K562 (cell line): Measurements from ENCODE around the gene TRAF5. TPM values are rescaled to one million over a fixed set of nuclear protein-coding genes. Genes with fewer than 3 reads are reported as not detected.

Experiments used
- ATAC-seq: fragments of 200-7000 bp; cut with Tn5 transposase; 3 replicates; pipeline ENCODE4 v1.9.1; 2020; ENCODE audit warnings: moderate library complexity
- BruUV-seq: library from RNA; stranded (reverse); fragments of 400-500 nt; replicated peaks from 2 replicates; lab custom pipeline; 2021; lab: Mats Ljungman, UMichigan
- CTCF ChIA-PET: fragments of 300-600 bp; formaldehyde crosslinking; extraction: SDS; loops from one replicate; lab custom pipeline; 2021; ENCODE audit warnings: low intra/inter-chr PET ratio; lab: Yijun Ruan, JAX
- POLR2A ChIA-PET: fragments of 300-600, 350-650 bp; sonication (Branson Sonifier 250); formaldehyde crosslinking; extraction: SDS; loops from one replicate; lab custom pipeline; 2021; ENCODE audit warnings: antibody characterized with exemption, inconsistent platforms; lab: Yijun Ruan, JAX
- DNase-seq, 4 experiments: peaks; one replicate each; pipeline versions ENCODE4 v3.0.0 to v3.0.0-alpha.2; 2011 to 2018; ENCODE audit warnings: low spot score in 3 of 4, mixed read lengths in 3 of 4; ENCODE audit errors: extremely low read depth in 1 of 4
- FAIRE-seq: peaks from 2 replicates; lab custom pipeline; 2011; peaks lifted over from hg19 to GRCh38; lab: Jason Lieb, UNC
- H2AFZ ChIP-seq: 2 replicates; pipeline ENCODE4 v1.6.0; 2011; ENCODE audit warnings: low read depth, low read length, control low read depth, inconsistent platforms
- H3K27ac ChIP-seq: fragments of 200-600 bp; 3 replicates; pipeline ENCODE4 v1.8.0; 2011; ENCODE audit warnings: low read depth, mild to moderate bottlenecking, control low read depth, inconsistent platforms, low read length, moderate library complexity, mixed read lengths; ENCODE audit errors: extremely low read depth
- H3K27me3 ChIP-seq, 2 experiments: fragments of 300-600 bp in 1 of 2; 2 replicates in 1 of 2; 3 replicates in 1 of 2; pipeline versions ENCODE4 v1.6.0 to v1.8.0; 2011; ENCODE audit warnings: inconsistent platforms in 2 of 2, low read length in 2 of 2, mild to moderate bottlenecking in 1 of 2, mixed read lengths in 1 of 2, moderate library complexity in 1 of 2; ENCODE audit not compliant: control insufficient read depth in 2 of 2, insufficient read depth in 2 of 2
- H3K36me3 ChIP-seq: fragments of 300-600 bp; 3 replicates; pipeline ENCODE4 v1.8.0; 2011; ENCODE audit warnings: mild to moderate bottlenecking, low read length, inconsistent platforms; ENCODE audit not compliant: control insufficient read depth, insufficient read depth
- H3K4me1 ChIP-seq, 2 experiments: fragments of 200-600 bp in 1 of 2; replicated peaks in 1 of 2; 2 replicates in 1 of 2; 3 replicates in 1 of 2; pipeline versions ENCODE4 v1.5.1 to v1.8.0; 2011; ENCODE audit warnings: inconsistent platforms in 2 of 2, low read length in 2 of 2, mild to moderate bottlenecking in 1 of 2, mixed read lengths in 1 of 2, moderate library complexity in 1 of 2; ENCODE audit not compliant: control insufficient read depth in 2 of 2, insufficient read depth in 2 of 2
- H3K4me2 ChIP-seq: 2 replicates; pipeline ENCODE4 v1.6.1; 2011; ENCODE audit warnings: low read length, control low read depth, inconsistent platforms, mixed read lengths; ENCODE audit not compliant: insufficient read depth
- H3K4me3 ChIP-seq: fragments of 200-600 bp; sonication (generic), shearing (Covaris generic); 2 replicates; pipeline ENCODE4 v1.5.1; 2016; ENCODE audit warnings: control low read depth, inconsistent platforms
- H3K79me2 ChIP-seq: fragments of 200-600 bp; 3 replicates; pipeline ENCODE4 v1.8.0; 2011; ENCODE audit warnings: low read length, inconsistent platforms; ENCODE audit not compliant: control insufficient read depth, insufficient read depth
- H3K9ac ChIP-seq, 2 experiments: 2 replicates each; pipeline versions ENCODE4 v1.6.0 to v1.6.1; 2011; ENCODE audit warnings: low read depth in 2 of 2, low read length in 2 of 2, control low read depth in 1 of 2, inconsistent platforms in 1 of 2, mild to moderate bottlenecking in 1 of 2, mixed read lengths in 1 of 2; ENCODE audit not compliant: insufficient read depth in 1 of 2
- H3K9me1 ChIP-seq: one replicate; pipeline ENCODE4 v1.6.0; 2011; ENCODE audit warnings: inconsistent platforms, mild to moderate bottlenecking, low read length, moderate library complexity; ENCODE audit not compliant: control insufficient read depth, insufficient read depth
- H3K9me3 ChIP-seq: replicated peaks from 2 replicates; pipeline ENCODE4 v1.5.1; 2011; ENCODE audit warnings: low read depth, low read length, inconsistent platforms; ENCODE audit not compliant: control insufficient read depth, insufficient read depth
- H4K20me1 ChIP-seq: replicated peaks from 2 replicates; pipeline ENCODE4 v1.6.1; 2011; ENCODE audit warnings: low read length, inconsistent platforms, mixed read lengths; ENCODE audit not compliant: control insufficient read depth, insufficient read depth
- CREM ChIP-seq: IDR thresholded peaks from 2 replicates; pipeline ENCODE4 v1.6.1; 2014; ENCODE audit warnings: antibody characterized with exemption, low read depth
- DIDO1 ChIP-seq: fragments of 450-650 bp; IDR thresholded peaks from 2 replicates; pipeline ENCODE4 v1.6.1; 2016; ENCODE audit warnings: low read depth, missing biosample characterization, missing genetic modification characterization
- ERF ChIP-seq: fragments of 450-650 bp; formaldehyde crosslinking; IDR thresholded peaks from 2 replicates; pipeline ENCODE4 v1.4.0; 2020; ENCODE audit warnings: mild to moderate bottlenecking, mixed read lengths
- FOSL1 ChIP-seq: fragments of 200-800 bp; sonication (Bioruptor generic); conservative IDR thresholded peaks from 2 replicates; pipeline ENCODE4 v1.6.1; 2016; ENCODE audit warnings: missing genetic modification characterization, missing compliant biosample characterization
- FOXK1 ChIP-seq: sonication (generic); formaldehyde crosslinking; IDR thresholded peaks from 2 replicates; pipeline ENCODE4 v1.8.0; 2022; ENCODE audit warnings: missing genetic modification reagents, mild to moderate bottlenecking, borderline replicate concordance
- JUND ChIP-seq, 2 experiments: IDR thresholded peaks; 2 replicates in 1 of 2; 3 replicates in 1 of 2; pipeline ENCODE4 v1.6.1; 2011; ENCODE audit warnings: borderline replicate concordance in 2 of 2, low read depth in 2 of 2, low read length in 2 of 2, improper control_type of control experiment in 1 of 2, missing biosample characterization in 1 of 2, missing genetic modification characterization in 1 of 2, missing genetic modification reagents in 1 of 2
- KLF10 ChIP-seq: fragments of 250-450 bp; sonication (Bioruptor Pico); IDR thresholded peaks from 2 replicates; pipeline ENCODE4 v1.6.1; 2021; ENCODE audit warnings: matching md5 sums
- LARP7 ChIP-seq: fragments of 450-650 bp; IDR thresholded peaks from 2 replicates; pipeline ENCODE4 v1.6.1; 2016
- MCM5 ChIP-seq: fragments of 450-650 bp; IDR thresholded peaks from 2 replicates; pipeline ENCODE4 v1.6.1; 2016; ENCODE audit warnings: low read depth
- MEIS2 ChIP-seq: fragments of 450-650 bp; IDR thresholded peaks from 2 replicates; pipeline ENCODE4 v1.6.1; 2014; ENCODE audit warnings: mild to moderate bottlenecking; ENCODE audit not compliant: partially characterized antibody
- MXI1 ChIP-seq: IDR thresholded peaks from 2 replicates; pipeline ENCODE4 v1.6.1; 2011; ENCODE audit warnings: low read depth, mild to moderate bottlenecking, improper control_type of control experiment, low read length
- RBFOX2 ChIP-seq: fragments of 200-400 bp; formaldehyde crosslinking; IDR thresholded peaks from 2 replicates; pipeline ENCODE4 v1.6.1; 2017; ENCODE audit warnings: low read depth, mild to moderate bottlenecking, low read length, moderate library complexity
- SMARCE1 ChIP-seq: fragments of 450-650 bp; IDR thresholded peaks from 2 replicates; pipeline ENCODE4 v1.7.1; 2016; ENCODE audit warnings: mild to moderate bottlenecking
- SPI1 ChIP-seq: IDR thresholded peaks from 2 replicates; pipeline ENCODE4 v1.6.1; 2011; ENCODE audit warnings: low read depth, low read length, control low read depth, borderline replicate concordance
- TAF7 ChIP-seq: fragments of 450-650 bp; IDR thresholded peaks from 2 replicates; pipeline ENCODE4 v1.6.1; 2016; ENCODE audit warnings: missing genetic modification characterization, missing compliant biosample characterization
- TCFL5 ChIP-seq: fragments of 250-450 bp; sonication (Bioruptor Pico); conservative IDR thresholded peaks from 2 replicates; pipeline ENCODE4 v1.6.1; 2021; ENCODE audit warnings: mild to moderate bottlenecking, moderate library complexity, matching md5 sums
- ZNF224 ChIP-seq: sonication (generic); formaldehyde crosslinking; IDR thresholded peaks from 2 replicates; pipeline ENCODE4 v1.8.0; 2022; ENCODE audit warnings: mild to moderate bottlenecking, missing genetic modification reagents
- ZNF696 ChIP-seq: fragments of 250-450 bp; sonication (Bioruptor Pico); conservative IDR thresholded peaks from 2 replicates; pipeline ENCODE4 v1.4.0; 2020; ENCODE audit warnings: mild to moderate bottlenecking, moderate library complexity
- WGBS: fragments of 100-300 bp; shearing (Covaris generic); methylation state at CpG from one replicate; pipeline ENCODE4 v1.1.6; 2016; ENCODE audit warnings: low coverage, mixed read lengths; ENCODE audit not compliant: insufficient coverage; ENCODE audit errors: missing lambda C conversion rate; 5-methylcytosine and 5-hydroxymethylcytosine counted together
- in situ Hi-C: fragments of 300-500 bp; cut with MboI; formaldehyde crosslinking; loops from 4 replicates; pipeline ENCODE4 v1.15.0; 2018; ENCODE audit warnings: inconsistent platforms, mixed read lengths
- intact Hi-C: fragments of 100-400 bp; cut with micrococcal nuclease; formaldehyde crosslinking; loops from 2 replicates; pipeline ENCODE4 v1.14.2; 2022
- polyA plus RNA-seq, 8 experiments: library from polyadenylated mRNA; depleted of rRNA in 4 of 8; stranded (reverse) in 5 of 8; unstranded in 3 of 8; fragments of >200 nt; fragmentation: Nextera tagmentation in 2 of 8; fragmentation: Illumina TruSeq in 1 of 8; extraction: Ambion mirVana in 2 of 8; extraction: Trizol in 1 of 8; gene quantifications; 2 replicates each; pipeline versions ENCODE4 v1.2.1 to v1.2.3, GENCODE V29; 2011 to 2014; ENCODE audit warnings: inconsistent platforms in 1 of 8, missing spikeins in 1 of 8
- total RNA-seq, 7 experiments: library from RNA; depleted of rRNA in 6 of 7; stranded (reverse); fragments of >200 nt in 6 of 7; fragmentation: Illumina TruSeq in 2 of 7; extraction: Trizol in 2 of 7; gene quantifications; 2 replicates each; pipeline versions ENCODE4 v1.2.1 to v1.2.3, GENCODE V29; 2011 to 2021; ENCODE audit warnings: low replicate concordance in 1 of 7
- TF ChIP-seq, protein P1 (sequence below), 2 experiments: fragments of 450-650 bp in 1 of 2; sonication (generic) in 1 of 2; formaldehyde crosslinking in 1 of 2; IDR thresholded peaks in 1 of 2; conservative IDR thresholded peaks in 1 of 2; 2 replicates each; pipeline versions ENCODE4 v1.6.1 to v1.8.1; 2016 to 2023; ENCODE audit warnings: mild to moderate bottlenecking in 2 of 2, moderate library complexity in 2 of 2, inconsistent platforms in 1 of 2, missing genetic modification reagents in 1 of 2
- TF ChIP-seq, protein P2 (sequence below): fragments of 450-650 bp; IDR thresholded peaks from 2 replicates; pipeline ENCODE4 v1.6.1; 2018; ENCODE audit not compliant: partially characterized antibody

Gene TRAF5
- total and polyA plus RNA-seq, 9 of the 15 experiments (the other 6 are each of a cell fraction or from before 2014, with no cell fraction given): 2.0 to 9.3 (median 5.3) TPM

DNA sequence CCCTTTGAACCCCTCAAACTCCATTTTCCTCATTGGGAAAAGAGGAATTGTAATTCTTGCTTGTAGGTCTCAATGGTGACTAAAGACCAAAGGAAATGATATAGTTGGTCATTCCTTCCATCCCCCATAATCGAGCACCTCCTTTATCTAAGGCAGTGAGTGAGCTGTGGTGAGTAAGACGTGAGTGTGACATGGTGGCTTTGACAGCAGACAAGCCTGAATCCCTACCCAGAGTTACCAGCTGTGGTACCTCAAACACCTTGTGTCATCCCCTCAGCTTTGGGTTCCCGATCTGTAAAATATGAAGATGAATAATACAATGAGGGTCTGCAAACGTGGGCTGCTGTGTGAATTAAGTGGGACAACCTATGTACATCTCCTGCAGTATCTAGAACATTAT is 8.4 kb downstream of the TRAF5 start:
- no TSS peak for BruUV-seq
- no peaks in the 10 kb centered on the region for H3K27me3 ChIP-seq
- WGBS: 19% methylated on average over 4 of the region's 4 CpGs
- H3K36me3 ChIP-seq: no peaks in the 10 kb centered on the region
- intact Hi-C loops: no loop called here
- no peak for DNase-seq
- no peaks in the 10 kb centered on the region for H3K9me1 ChIP-seq
- H2AFZ ChIP-seq: peak overlapping the region; percentile 53; the same call in 1 of the 2 replicates
- H3K9me3 ChIP-seq: no peaks in the 10 kb centered on the region
- CTCF ChIA-PET: no interaction called here
- peak; percentile 42 for FAIRE-seq
- in situ Hi-C loops: no loop called here
- ATAC-seq: 0 out of 3 replicates have a peak, but pooled peaks have one; percentile 12
- H3K4me1 ChIP-seq: peaks cover 13 to 23% of the 10 kb centered on the region in 2 experiments
- H4K20me1 ChIP-seq: no peaks in the 10 kb centered on the region
- POLR2A ChIA-PET: interaction anchor here (0.5 kb wide), 1 partner anchor 135 kb away, joined by 3 read pairs; no protein-coding TSS in a partner anchor
- H3K27ac ChIP-seq: no peak overlapping the region
- H3K9ac ChIP-seq: no peak overlapping the region
- no peak overlapping the region for H3K4me3 ChIP-seq
- H3K4me2 ChIP-seq: no peak overlapping the region
- H3K79me2 ChIP-seq: no peaks in the 10 kb centered on the region
- TF ChIP-seq ERF (CRISPR knock-in tag) (no peak), FOXK1 (CRISPR knock-in tag) (no peak), DIDO1 (no peak), MXI1 (no peak), TAF7 (tag) (no peak), JUND (IDR thresholded peaks at IDR 0.05; ENCODE audit: borderline replicate concordance, low read depth, low read length) (no peak), JUND (tag; IDR thresholded peaks at IDR 0.05; ENCODE audit: borderline replicate concordance, low read depth, low read length) (peak; percentile 49; the same call in 1 of the 3 replicates), MEIS2 (peak; percentile 28), MCM5 (no peak), CREM (0 out of 2 replicates have a peak, but pooled peaks have one; percentile 28), ZNF696 (no peak), FOSL1 (tag) (peak; percentile 86), RBFOX2 (no peak), KLF10 (no peak), LARP7 (no peak), SMARCE1 (0 out of 2 replicates have a peak, but pooled peaks have one; percentile 25), SPI1 (no peak), ZNF224 (CRISPR knock-in tag) (no peak), TCFL5 (CRISPR knock-in tag) (no peak)
- TF ChIP-seq, protein P1, sequence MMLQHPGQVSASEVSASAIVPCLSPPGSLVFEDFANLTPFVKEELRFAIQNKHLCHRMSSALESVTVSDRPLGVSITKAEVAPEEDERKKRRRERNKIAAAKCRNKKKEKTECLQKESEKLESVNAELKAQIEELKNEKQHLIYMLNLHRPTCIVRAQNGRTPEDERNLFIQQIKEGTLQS (IDR thresholded peaks at IDR 0.05): 0 out of 2 replicates have a peak, but pooled peaks have one; percentile 13
- TF ChIP-seq, protein P1 (CRISPR knock-in tag; conservative IDR thresholded peaks at IDR 0.05): no peak
- TF ChIP-seq, protein P2, sequence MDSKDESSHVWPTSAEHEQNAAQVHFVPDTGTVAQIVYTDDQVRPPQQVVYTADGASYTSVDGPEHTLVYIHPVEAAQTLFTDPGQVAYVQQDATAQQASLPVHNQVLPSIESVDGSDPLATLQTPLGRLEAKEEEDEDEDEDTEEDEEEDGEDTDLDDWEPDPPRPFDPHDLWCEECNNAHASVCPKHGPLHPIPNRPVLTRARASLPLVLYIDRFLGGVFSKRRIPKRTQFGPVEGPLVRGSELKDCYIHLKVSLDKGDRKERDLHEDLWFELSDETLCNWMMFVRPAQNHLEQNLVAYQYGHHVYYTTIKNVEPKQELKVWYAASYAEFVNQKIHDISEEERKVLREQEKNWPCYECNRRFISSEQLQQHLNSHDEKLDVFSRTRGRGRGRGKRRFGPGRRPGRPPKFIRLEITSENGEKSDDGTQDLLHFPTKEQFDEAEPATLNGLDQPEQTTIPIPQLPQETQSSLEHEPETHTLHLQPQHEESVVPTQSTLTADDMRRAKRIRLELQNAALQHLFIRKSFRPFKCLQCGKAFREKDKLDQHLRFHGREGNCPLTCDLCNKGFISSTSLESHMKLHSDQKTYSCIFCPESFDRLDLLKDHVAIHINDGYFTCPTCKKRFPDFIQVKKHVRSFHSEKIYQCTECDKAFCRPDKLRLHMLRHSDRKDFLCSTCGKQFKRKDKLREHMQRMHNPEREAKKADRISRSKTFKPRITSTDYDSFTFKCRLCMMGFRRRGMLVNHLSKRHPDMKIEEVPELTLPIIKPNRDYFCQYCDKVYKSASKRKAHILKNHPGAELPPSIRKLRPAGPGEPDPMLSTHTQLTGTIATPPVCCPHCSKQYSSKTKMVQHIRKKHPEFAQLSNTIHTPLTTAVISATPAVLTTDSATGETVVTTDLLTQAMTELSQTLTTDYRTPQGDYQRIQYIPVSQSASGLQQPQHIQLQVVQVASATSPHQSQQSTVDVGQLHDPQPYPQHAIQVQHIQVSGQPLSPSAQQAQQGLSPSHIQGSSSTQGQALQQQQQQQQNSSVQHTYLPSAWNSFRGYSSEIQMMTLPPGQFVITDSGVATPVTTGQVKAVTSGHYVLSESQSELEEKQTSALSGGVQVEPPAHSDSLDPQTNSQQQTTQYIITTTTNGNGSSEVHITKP: no peak
